Hippocampal formation (tissue), 2 donors: Measurements from ENCODE around the gene CD300H.

Experiments used
- DNase-seq, 2 donors: peaks; one replicate each; lab custom pipeline; 2025; lab: John Stamatoyannopoulos, UW

Gene CD300H

GRCh38 chr17:74549343-74549742 is 18.0 kb downstream of the CD300H start:
- DNase-seq, result no peak

GRCh38 chr17:74547736-74548135 is 19.6 kb downstream of the CD300H start:
- no peak for DNase-seq

GRCh38 chr17:74547264-74547663 is 20.0 kb downstream of the CD300H start:
- no peak for DNase-seq

- no peak for DNase-seq
These were observed 20.7 kb downstream of the CD300H start for GRCh38 chr17:74546586-74546985.

- peak in 1 of 2 donors; percentile 17 for DNase-seq
These were observed 21.5 kb downstream of the CD300H start, which contains the start of gene CD300C for GRCh38 chr17:74545843-74546230. Gene CD300C (minus strand): TSS chr17:74546115. CDS start chr17:74545782, 333 bp downstream.

GRCh38 chr17:74544991-74545842 is 22.1 kb downstream of the CD300H start:
- no peak for DNase-seq

- DNase-seq, result no peak
These were observed 23.2 kb downstream of the CD300H start for GRCh38 chr17:74543891-74544760.

- no peak for DNase-seq
These were observed 23.9 kb downstream of the CD300H start for GRCh38 chr17:74543406-74543805.

- DNase-seq, result no peak
These were observed 24.5 kb downstream of the CD300H start for GRCh38 chr17:74542727-74543383.

- DNase-seq, result no peak
These were observed 25.1 kb downstream of the CD300H start for GRCh38 chr17:74542166-74542565.

GRCh38 chr17:74541176-74542111 is 25.9 kb downstream of the CD300H start:
- no peak for DNase-seq

- DNase-seq, result no peak
These were observed 28.0 kb downstream of the CD300H start for GRCh38 chr17:74539281-74539820.

GRCh38 chr17:74536890-74537289 is 30.4 kb downstream of the CD300H start:
- no peak for DNase-seq

GRCh38 chr17:74532115-74532514 is 35.2 kb downstream of the CD300H start:
- peak; percentile 4 to 22 for DNase-seq

GRCh38 chr17:74531231-74531761 is 36.0 kb downstream of the CD300H start, which contains the start of gene CD300LB:
Gene CD300LB (minus strand): TSS chr17:74531475. CDS start chr17:74531350, 125 bp downstream.
- DNase-seq, result no peak

- no peak for DNase-seq
These were observed 36.5 kb downstream of the CD300H start for GRCh38 chr17:74530831-74531150.

- no peak for DNase-seq
These were observed 38.1 kb downstream of the CD300H start for GRCh38 chr17:74529243-74529642.

GRCh38 chr17:74528491-74529199 is 38.7 kb downstream of the CD300H start:
- peak in 1 of 2 donors; percentile 5 for DNase-seq

- DNase-seq, result no peak
These were observed 39.6 kb downstream of the CD300H start for GRCh38 chr17:74527756-74528155.

- DNase-seq, result no peak
These were observed 40.2 kb downstream of the CD300H start for GRCh38 chr17:74527081-74527480.
